H1 (cell line): ENCODE measurements around the gene DGAT2. TPM values are rescaled to one million over a fixed set of nuclear protein-coding genes. Genes with fewer than 3 reads are reported as not detected.

Experiments
- CTCF ChIA-PET: fragments of 300-600 bp; sonication (Branson Sonifier 250); formaldehyde crosslinking; loops from one replicate; lab custom pipeline; 2021; ENCODE audit not compliant: partially characterized antibody; lab: Charles Lee
- POLR2A ChIA-PET: fragments of 300-600 bp; sonication (Branson Sonifier 250); formaldehyde crosslinking; loops from one replicate; lab custom pipeline; 2021; ENCODE audit warnings: inconsistent platforms; ENCODE audit not compliant: partially characterized antibody; lab: Charles Lee
- DNase-seq, 2 experiments: peaks; one replicate each; pipeline versions ENCODE4 v3.0.0 to v3.0.0-alpha.2; 2010 to 2022; ENCODE audit warnings: low spot score in 2 of 2, low read depth in 1 of 2, mixed read lengths in 1 of 2
- FAIRE-seq: peaks from 2 replicates; lab custom pipeline; 2011; peaks lifted over from hg19 to GRCh38; lab: Jason Lieb, UNC
- H2AFZ ChIP-seq: 2 replicates; pipeline ENCODE4 v1.8.1; 2012; ENCODE audit warnings: low read length, inconsistent platforms
- H2AK5ac ChIP-seq: 2 replicates; pipeline ENCODE4 v1.6.1; 2013; ENCODE audit warnings: low read depth, low read length
- H2BK120ac ChIP-seq: replicated peaks from 2 replicates; pipeline ENCODE3; 2013; ENCODE audit warnings: low read depth, low read length, inconsistent platforms
- H2BK12ac ChIP-seq: 2 replicates; pipeline ENCODE4 v1.6.1; 2013; ENCODE audit warnings: low read depth, low read length
- H2BK15ac ChIP-seq: 2 replicates; pipeline ENCODE4 v1.6.1; 2013; ENCODE audit warnings: low read length
- H2BK20ac ChIP-seq: 2 replicates; pipeline ENCODE4 v1.6.1; 2013; ENCODE audit warnings: low read length
- H2BK5ac ChIP-seq: 2 replicates; pipeline ENCODE4 v1.6.1; 2013; ENCODE audit warnings: low read depth, low read length
- H3K14ac ChIP-seq: 2 replicates; pipeline ENCODE4 v1.6.1; 2013; ENCODE audit warnings: inconsistent platforms; ENCODE audit not compliant: insufficient read length
- H3K18ac ChIP-seq: 2 replicates; pipeline ENCODE4 v1.6.1; 2013; ENCODE audit warnings: low read length; ENCODE audit errors: extremely low read depth
- H3K23ac ChIP-seq: 2 replicates; pipeline ENCODE4 v1.6.1; 2013; ENCODE audit warnings: inconsistent platforms; ENCODE audit not compliant: insufficient read length
- H3K23me2 ChIP-seq: 2 replicates; pipeline ENCODE4 v1.6.1; 2013; ENCODE audit warnings: low read depth, low read length
- H3K27ac ChIP-seq: 2 replicates; pipeline ENCODE4 v1.6.1; 2011; ENCODE audit warnings: low read depth, low read length, inconsistent platforms
- H3K27me3 ChIP-seq, 4 experiments: replicated peaks in 1 of 4; 1 replicate in 1 of 4; 2 replicates in 3 of 4; pipeline versions ENCODE4 v1.6.1 to v1.8.1; 2011 to 2013; ENCODE audit warnings: low read length in 3 of 4, mild to moderate bottlenecking in 3 of 4, inconsistent platforms in 2 of 4, mixed read lengths in 2 of 4, moderate library complexity in 1 of 4; ENCODE audit not compliant: control insufficient read depth in 3 of 4, insufficient read depth in 3 of 4; ENCODE audit errors: extremely low read depth in 1 of 4
- H3K36me3 ChIP-seq, 4 experiments: 2 replicates each; pipeline versions ENCODE4 v1.6.1 to v1.8.1; 2011 to 2013; ENCODE audit warnings: mild to moderate bottlenecking in 4 of 4, low read length in 3 of 4, moderate library complexity in 2 of 4, control low read depth in 1 of 4, inconsistent platforms in 1 of 4; ENCODE audit not compliant: insufficient read depth in 4 of 4, control insufficient read depth in 2 of 4
- H3K4ac ChIP-seq: replicated peaks from 2 replicates; pipeline ENCODE3; 2013; ENCODE audit warnings: low read length, low read depth, mixed read lengths, inconsistent platforms; ENCODE audit not compliant: insufficient read length
- H3K4me1 ChIP-seq, 4 experiments: replicated peaks in 1 of 4; 1 replicate in 1 of 4; 2 replicates in 3 of 4; pipeline versions ENCODE4 v1.6.1 to v1.8.1; 2011 to 2013; ENCODE audit warnings: low read length in 3 of 4, inconsistent platforms in 2 of 4, mixed read lengths in 1 of 4; ENCODE audit not compliant: insufficient read depth in 4 of 4, control insufficient read depth in 3 of 4
- H3K4me2 ChIP-seq, 2 experiments: 2 replicates each; pipeline versions ENCODE4 v1.6.1 to v1.8.1; 2011 to 2013; ENCODE audit warnings: low read depth in 2 of 2, low read length in 2 of 2, control low read depth in 1 of 2, inconsistent platforms in 1 of 2, mild to moderate bottlenecking in 1 of 2; ENCODE audit not compliant: insufficient read depth in 1 of 2
- H3K4me3 ChIP-seq, 4 experiments: fragments of 200-600, 300-600 bp in 1 of 4; sonication (generic), shearing (Covaris generic), sonication (Bioruptor Twin) in 1 of 4; 2 replicates each; pipeline versions ENCODE4 v1.5.1 to v1.8.1; 2011 to 2016; ENCODE audit warnings: low read length in 4 of 4, low read depth in 3 of 4, control low read depth in 2 of 4, inconsistent platforms in 2 of 4, mild to moderate bottlenecking in 2 of 4, mixed read lengths in 1 of 4, moderate library complexity in 1 of 4; ENCODE audit not compliant: insufficient read depth in 2 of 4; ENCODE audit errors: extremely low read depth in 1 of 4
- H3K56ac ChIP-seq: replicated peaks from 2 replicates; pipeline ENCODE3; 2013; ENCODE audit warnings: low read depth, mild to moderate bottlenecking, mixed read lengths, low read length, inconsistent platforms; ENCODE audit not compliant: insufficient read length
- H3K79me1 ChIP-seq: 2 replicates; pipeline ENCODE4 v1.6.1; 2013; ENCODE audit warnings: low read depth, low read length, control low read depth
- H3K79me2 ChIP-seq, 2 experiments: 2 replicates each; pipeline versions ENCODE4 v1.6.1 to v1.8.1; 2012 to 2013; ENCODE audit warnings: low read length in 2 of 2, mild to moderate bottlenecking in 2 of 2, inconsistent platforms in 1 of 2; ENCODE audit not compliant: insufficient read depth in 2 of 2, control insufficient read depth in 1 of 2
- H3K9ac ChIP-seq, 4 experiments: replicated peaks in 1 of 4; 1 replicate in 1 of 4; 2 replicates in 3 of 4; pipeline versions ENCODE4 v1.6.1 to v1.8.1; 2011 to 2013; ENCODE audit warnings: low read depth in 3 of 4, low read length in 3 of 4, control low read depth in 2 of 4, mild to moderate bottlenecking in 2 of 4, moderate library complexity in 2 of 4, inconsistent platforms in 1 of 4; ENCODE audit errors: extremely low read depth in 1 of 4
- H3K9me3 ChIP-seq, 2 experiments: 2 replicates each; pipeline versions ENCODE4 v1.6.1 to v1.8.1; 2012 to 2013; ENCODE audit warnings: mild to moderate bottlenecking in 2 of 2, moderate library complexity in 2 of 2, control low read depth in 1 of 2, inconsistent platforms in 1 of 2, low read depth in 1 of 2, low read length in 1 of 2, mixed read lengths in 1 of 2; ENCODE audit not compliant: insufficient read depth in 2 of 2
- H4K20me1 ChIP-seq, 2 experiments: replicated peaks in 1 of 2; 2 replicates each; pipeline versions ENCODE3 to v1.8.1; 2011 to 2013; ENCODE audit warnings: inconsistent platforms in 2 of 2, low read length in 2 of 2, mild to moderate bottlenecking in 1 of 2; ENCODE audit not compliant: insufficient read depth in 2 of 2, control insufficient read depth in 1 of 2
- H4K5ac ChIP-seq: 2 replicates; pipeline ENCODE4 v1.6.1; 2013; ENCODE audit warnings: low read length, low read depth, mixed read lengths, inconsistent platforms; ENCODE audit not compliant: insufficient read length
- H4K8ac ChIP-seq: 2 replicates; pipeline ENCODE4 v1.8.0; 2013; ENCODE audit warnings: mild to moderate bottlenecking, moderate library complexity, low read length, inconsistent platforms; ENCODE audit not compliant: insufficient read depth; ENCODE audit errors: extremely low read depth
- H4K91ac ChIP-seq: replicated peaks from 2 replicates; pipeline ENCODE3; 2013; ENCODE audit warnings: low read length, mixed read lengths, inconsistent platforms; ENCODE audit not compliant: insufficient read length
- ASH2L ChIP-seq: fragments of 200-600, 300-600 bp; sonication (generic); IDR thresholded peaks from one replicate; pipeline ENCODE4 v1.7.1; 2017; ENCODE audit warnings: low read length
- CBX5 ChIP-seq: fragments of 300-800, 300-1000 bp; sonication (generic); IDR thresholded peaks from 2 replicates; pipeline ENCODE4 v1.7.1; 2016; ENCODE audit warnings: antibody characterized with exemption, low read length, low read depth
- CBX8 ChIP-seq: fragments of 300-800, 300-1000 bp; sonication (generic); IDR thresholded peaks from 2 replicates; pipeline ENCODE4 v1.7.1; 2016; ENCODE audit warnings: low read depth, low read length, borderline replicate concordance
- CHD1 ChIP-seq: IDR thresholded peaks from 2 replicates; pipeline ENCODE4 v1.6.1; 2012; ENCODE audit warnings: low read depth, low read length, improper control_type of control experiment
- CHD2 ChIP-seq: IDR thresholded peaks from 2 replicates; pipeline ENCODE4 v1.6.1; 2012; ENCODE audit warnings: low read length, improper control_type of control experiment
- CTCF ChIP-seq, 3 experiments: IDR thresholded peaks; 1 replicate in 2 of 3; 2 replicates in 1 of 3; pipeline versions ENCODE4 v1.5.1 to v1.6.1; 2011; ENCODE audit warnings: low read length in 3 of 3, mild to moderate bottlenecking in 3 of 3, inconsistent platforms in 2 of 3, low read depth in 1 of 3, moderate library complexity in 1 of 3; ENCODE audit not compliant: insufficient read depth in 1 of 3; ENCODE audit errors: control extremely low read depth in 1 of 3
- KDM1A ChIP-seq: fragments of 200-600, 300-600 bp; sonication (generic); IDR thresholded peaks from 2 replicates; pipeline ENCODE4 v1.7.1; 2016; ENCODE audit warnings: mild to moderate bottlenecking, low read length, borderline replicate concordance
- MAX ChIP-seq: IDR thresholded peaks from 2 replicates; pipeline ENCODE4 v1.6.1; 2012; ENCODE audit warnings: inconsistent platforms
- POLR2A ChIP-seq, 2 experiments: IDR thresholded peaks; 1 replicate in 1 of 2; 2 replicates in 1 of 2; pipeline ENCODE4 v1.6.1; 2011; ENCODE audit warnings: low read depth in 2 of 2, low read length in 2 of 2, mild to moderate bottlenecking in 2 of 2; ENCODE audit errors: control extremely low read depth in 1 of 2
- RFX5 ChIP-seq: IDR thresholded peaks from 2 replicates; pipeline ENCODE4 v1.6.1; 2011; ENCODE audit warnings: low read depth, low read length, improper control_type of control experiment, borderline replicate concordance
- WGBS, 2 experiments: shearing (Covaris generic) in 1 of 2; methylation state at CpG; one replicate each; pipeline versions ENCODE4 v1.1.6 to v1.1.7; 2013 to 2015; ENCODE audit warnings: low lambda C conversion rate in 2 of 2, mixed read lengths in 2 of 2, inconsistent platforms in 1 of 2, low coverage in 1 of 2, missing lambda C conversion rate in 1 of 2; ENCODE audit not compliant: insufficient replicate concordance in 2 of 2, insufficient coverage in 1 of 2, insufficient read length in 1 of 2; ENCODE audit errors: extremely low coverage in 1 of 2, missing lambda C conversion rate in 1 of 2; 5-methylcytosine and 5-hydroxymethylcytosine counted together
- polyA plus RNA-seq, 7 experiments: library from polyadenylated mRNA; depleted of rRNA in 3 of 7; stranded (reverse) in 5 of 7; unstranded in 2 of 7; fragments of >200 nt in 5 of 7; fragments of 200-250 nt in 2 of 7; gene quantifications; 1 replicate in 5 of 7; 2 replicates in 1 of 7; 4 replicates in 1 of 7; pipeline versions ENCODE4 v1.2.1 to v1.2.3, GENCODE V29; 2011 to 2013; ENCODE audit warnings: missing spikeins in 2 of 7, mixed read lengths in 2 of 7
- total RNA-seq: library from RNA; stranded (reverse); fragmentation: NEBNext Ultra II Directional; extraction: Animal tissue kit (Norgen Biotek cat#: 25700); gene quantifications from 2 replicates; pipeline ENCODE4 v1.2.1, GENCODE V29; 2021

The DGAT2 gene
- total and polyA plus RNA-seq, 2 of the 8 experiments (the other 6 are each of a cell fraction or from before 2014, with no cell fraction given), result 3.2 to 5.9 TPM

DNA sequence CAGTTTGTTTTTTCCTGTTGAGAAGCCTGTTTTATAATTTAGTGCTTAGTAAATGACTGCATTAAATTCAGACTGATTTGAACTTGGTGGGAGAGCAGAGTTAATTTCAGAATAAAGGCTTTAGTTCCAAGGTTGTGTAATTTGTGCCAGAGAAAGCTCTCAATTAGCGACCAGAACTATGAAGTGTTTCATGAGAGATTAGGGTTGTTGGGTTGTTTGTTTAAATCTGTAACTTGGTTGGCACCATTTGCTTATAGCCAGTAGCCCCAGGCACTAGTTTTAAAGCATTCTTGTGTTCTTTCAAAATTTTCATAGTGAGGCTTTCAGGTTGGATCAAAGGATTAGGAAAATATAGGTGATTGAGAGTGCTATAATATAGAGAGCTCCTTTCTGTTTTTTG, 71.9 kb downstream of the DGAT2 start:
- no peak overlapping the region for H2AFZ ChIP-seq
- ChIA-PET CTCF (interaction anchor here (0.6 to 1.4 kb wide), 2 partner anchors 17 to 28 kb away, joined by 3 read pairs; no protein-coding TSS in a partner anchor), POLR2A (no interaction called here)
- no peak overlapping the region for H2BK5ac ChIP-seq
- no peak overlapping the region for H3K18ac ChIP-seq
- no peak overlapping the region for H2AK5ac ChIP-seq
- no peak overlapping the region for H3K4me3 ChIP-seq
- no peaks in the 10 kb centered on the region for H3K9me3 ChIP-seq
- H3K14ac ChIP-seq, result no peak overlapping the region
- DNase-seq (no peak), FAIRE-seq (no peak)
- no peak overlapping the region for H3K27ac ChIP-seq
- H3K79me1 ChIP-seq, result no peaks in the 10 kb centered on the region; the same call in 1 of the 2 replicates
- WGBS, 2 experiments, result 84% methylated on average over 1 of the region's 1 CpG; no CpG with 5 or more reads in 1 of the 2 experiments
- H3K36me3 ChIP-seq, result no peaks in the 10 kb centered on the region
- no peak for TF ChIP-seq CHD2
- TF ChIP-seq RFX5, result no peak
- TF ChIP-seq KDM1A, result no peak
- TF ChIP-seq CBX5, result no peak
- no peak for TF ChIP-seq MAX
- TF ChIP-seq CBX8, result no peak
- TF ChIP-seq POLR2A (IDR thresholded peaks at IDR 0.05; ENCODE audit: control extremely low read depth in 1 of 2, low read depth in 2 of 2, low read length in 2 of 2), result no peak
- TF ChIP-seq ASH2L, result no peak
- TF ChIP-seq CTCF (IDR thresholded peaks at IDR 0.05; ENCODE audit: control extremely low read depth in 1 of 3, insufficient read depth in 1 of 3, low read depth in 1 of 3, low read length in 3 of 3), result no peak
- TF ChIP-seq CHD1, result no peak
- H2BK120ac ChIP-seq, result no peak overlapping the region
- no peak overlapping the region for H2BK12ac ChIP-seq
- H4K20me1 ChIP-seq, result no peaks in the 10 kb centered on the region
- no peak overlapping the region for H3K4me2 ChIP-seq
- H4K5ac ChIP-seq, result no peak overlapping the region
- H3K23me2 ChIP-seq, result no peaks in the 10 kb centered on the region
- H3K79me2 ChIP-seq, result peaks cover 0 to 14% of the 10 kb centered on the region in 2 experiments; a peak in 2 of 4 replicates
- H2BK20ac ChIP-seq, result no peak overlapping the region
- no peak overlapping the region for H3K56ac ChIP-seq
- H3K23ac ChIP-seq, result no peak overlapping the region
- no peak overlapping the region for H4K8ac ChIP-seq
- no peak overlapping the region for H2BK15ac ChIP-seq
- no peaks in the 10 kb centered on the region for H3K27me3 ChIP-seq
- H4K91ac ChIP-seq, result no peak overlapping the region
- H3K4ac ChIP-seq, result no peak overlapping the region
- no peak overlapping the region for H3K9ac ChIP-seq
- H3K4me1 ChIP-seq, result no peaks in the 10 kb centered on the region
